RWPE2 (cell line): ENCODE results near the gene ASTN2.

Experiments
- ATAC-seq: fragments of 200-7000 bp; cut with Tn5 transposase; 3 replicates; pipeline ENCODE4 v1.9.1; 2021; ENCODE audit warnings: low read depth
- DNase-seq: peaks from one replicate; pipeline ENCODE4 v3.0.0-alpha.2; 2020; ENCODE audit warnings: low spot score
- H3K27ac ChIP-seq: fragments of 450-650 bp; 2 replicates; pipeline ENCODE4 v1.5.1; 2017; ENCODE audit warnings: mild to moderate bottlenecking; ENCODE audit not compliant: poor library complexity, severe bottlenecking
- H3K27me3 ChIP-seq: fragments of 250-450 bp; sonication (Bioruptor Pico); 2 replicates; pipeline ENCODE4 v1.5.1; 2021; ENCODE audit warnings: mild to moderate bottlenecking, moderate library complexity; ENCODE audit not compliant: insufficient read depth, poor library complexity, severe bottlenecking
- H3K36me3 ChIP-seq: fragments of 250-450 bp; sonication (Bioruptor Pico); 2 replicates; pipeline ENCODE4 v1.5.1; 2020; ENCODE audit warnings: low read depth, mild to moderate bottlenecking, moderate library complexity
- H3K4me1 ChIP-seq: fragments of 250-450 bp; sonication (Bioruptor Pico); 2 replicates; pipeline ENCODE4 v1.5.1; 2021; ENCODE audit warnings: mild to moderate bottlenecking, moderate library complexity; ENCODE audit not compliant: insufficient read depth, poor library complexity, severe bottlenecking
- H3K4me3 ChIP-seq: fragments of 250-450 bp; sonication (Bioruptor Pico); 2 replicates; pipeline ENCODE4 v1.5.1; 2021; ENCODE audit warnings: mild to moderate bottlenecking, moderate library complexity; ENCODE audit not compliant: severe bottlenecking
- H3K9me3 ChIP-seq: fragments of 250-450 bp; sonication (Bioruptor Pico); 2 replicates; pipeline ENCODE4 v1.5.1; 2021; ENCODE audit warnings: mild to moderate bottlenecking, moderate library complexity; ENCODE audit not compliant: severe bottlenecking
- CTCF ChIP-seq: fragments of 450-650 bp; IDR thresholded peaks from one replicate; pipeline ENCODE4 v1.5.1; 2017; ENCODE audit warnings: mild to moderate bottlenecking, moderate library complexity; ENCODE audit not compliant: poor library complexity, severe bottlenecking

ASTN2 gene

GRCh38 chr9:116550696-116551436, 864.0 kb downstream of the ASTN2 start:
- Histone ChIP-seq H3K4me1 (peaks cover 29% of the 10 kb centered on the region), H3K4me3 (no peak overlapping the region), H3K36me3 (no peaks in the 10 kb centered on the region), H3K27ac (peak overlapping the region; percentile 71), H3K9me3 (no peaks in the 10 kb centered on the region), H3K27me3 (no peaks in the 10 kb centered on the region)
- no peak for TF ChIP-seq CTCF
- DNase-seq, result no peak
- peak; percentile 10; the same call in 2 of the 3 replicates for ATAC-seq

- Histone ChIP-seq H3K4me1 (peaks cover 29% of the 10 kb centered on the region), H3K27ac (peak overlapping the region; percentile 71)
- no peak for TF ChIP-seq CTCF
Observed at GRCh38 chr9:116549786-116550660, 864.8 kb downstream of the ASTN2 start.

GRCh38 chr9:116549061-116549664, 865.7 kb downstream of the ASTN2 start:
- no peak for TF ChIP-seq CTCF
- H3K27ac ChIP-seq, result peak overlapping the region; percentile 71
- ATAC-seq, result peak; percentile 98
- peaks cover 29% of the 10 kb centered on the region for H3K4me1 ChIP-seq
- no peaks in the 10 kb centered on the region for H3K36me3 ChIP-seq
- H3K27me3 ChIP-seq, result no peaks in the 10 kb centered on the region
- DNase-seq, result peak; percentile 93
- no peaks in the 10 kb centered on the region for H3K9me3 ChIP-seq
- no peak overlapping the region for H3K4me3 ChIP-seq

More at GRCh38 chr9:116549786-116550660, 864.8 kb downstream of the ASTN2 start:
- no peak overlapping the region for H3K4me3 ChIP-seq
- no peak for ATAC-seq
- no peaks in the 10 kb centered on the region for H3K27me3 ChIP-seq
- no peak for DNase-seq
- no peaks in the 10 kb centered on the region for H3K9me3 ChIP-seq
- no peaks in the 10 kb centered on the region for H3K36me3 ChIP-seq

GRCh38 chr9:116547729-116548426, 867.0 kb downstream of the ASTN2 start:
- no peak for TF ChIP-seq CTCF
- ATAC-seq, result no peak
- Histone ChIP-seq H3K9me3 (no peaks in the 10 kb centered on the region), H3K27me3 (no peaks in the 10 kb centered on the region), H3K4me3 (no peak overlapping the region), H3K4me1 (peaks cover 29% of the 10 kb centered on the region), H3K27ac (no peak overlapping the region), H3K36me3 (no peaks in the 10 kb centered on the region)
- no peak for DNase-seq
